ENCODE results near the gene SULT1E1. TPM values are rescaled to one million over a fixed set of nuclear protein-coding genes. Genes with fewer than 3 reads are reported as not detected.

The SULT1E1 gene
- total RNA-seq, 2 donors from 2014 or later, result 0.41 TPM; not detected in 1

DNA sequence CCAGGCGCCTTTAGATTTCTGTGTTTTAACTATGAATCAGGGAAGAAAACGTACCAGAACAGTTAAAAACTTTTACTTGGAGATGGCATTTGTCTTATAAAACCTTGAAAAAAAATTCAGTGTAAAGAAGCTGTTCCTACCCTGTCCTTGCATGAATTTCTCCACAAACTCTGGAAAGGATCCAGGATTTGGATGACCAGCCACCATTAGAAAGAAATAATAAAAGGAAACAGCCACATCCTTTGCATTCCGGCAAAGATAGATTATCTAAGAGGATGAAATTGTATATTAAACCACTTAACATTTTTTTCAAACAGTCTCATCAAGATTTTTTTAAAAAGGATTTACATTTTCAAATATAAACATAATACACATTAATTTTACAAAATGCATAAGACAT lies 10.6 kb downstream of the SULT1E1 start:
- Histone ChIP-seq H3K9me3 (no peaks in the 10 kb centered on the region), H3K4me1 (replicated peaks) (no peaks in the 10 kb centered on the region), H3K36me3 (no peaks in the 10 kb centered on the region), H3K27ac (no peak overlapping the region), H3K4me3 (no peak overlapping the region), H3K27me3 (replicated peaks; ENCODE audit: insufficient read depth) (no peaks in the 10 kb centered on the region)
- no peak for DNase-seq (ENCODE audit: low spot score)
- intact Hi-C loops (cut with DNase I), result no loop called here
- TF ChIP-seq, protein P1, sequence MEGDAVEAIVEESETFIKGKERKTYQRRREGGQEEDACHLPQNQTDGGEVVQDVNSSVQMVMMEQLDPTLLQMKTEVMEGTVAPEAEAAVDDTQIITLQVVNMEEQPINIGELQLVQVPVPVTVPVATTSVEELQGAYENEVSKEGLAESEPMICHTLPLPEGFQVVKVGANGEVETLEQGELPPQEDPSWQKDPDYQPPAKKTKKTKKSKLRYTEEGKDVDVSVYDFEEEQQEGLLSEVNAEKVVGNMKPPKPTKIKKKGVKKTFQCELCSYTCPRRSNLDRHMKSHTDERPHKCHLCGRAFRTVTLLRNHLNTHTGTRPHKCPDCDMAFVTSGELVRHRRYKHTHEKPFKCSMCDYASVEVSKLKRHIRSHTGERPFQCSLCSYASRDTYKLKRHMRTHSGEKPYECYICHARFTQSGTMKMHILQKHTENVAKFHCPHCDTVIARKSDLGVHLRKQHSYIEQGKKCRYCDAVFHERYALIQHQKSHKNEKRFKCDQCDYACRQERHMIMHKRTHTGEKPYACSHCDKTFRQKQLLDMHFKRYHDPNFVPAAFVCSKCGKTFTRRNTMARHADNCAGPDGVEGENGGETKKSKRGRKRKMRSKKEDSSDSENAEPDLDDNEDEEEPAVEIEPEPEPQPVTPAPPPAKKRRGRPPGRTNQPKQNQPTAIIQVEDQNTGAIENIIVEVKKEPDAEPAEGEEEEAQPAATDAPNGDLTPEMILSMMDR (IDR thresholded peaks at IDR 0.05), result no peak
- TF ChIP-seq POLR2AphosphoS5 (IDR thresholded peaks at IDR 0.05) (no peak), POLR2A (IDR thresholded peaks at IDR 0.05) (no peak)
- WGBS, result 76% methylated on average over 3 of the region's 3 CpGs

DNA sequence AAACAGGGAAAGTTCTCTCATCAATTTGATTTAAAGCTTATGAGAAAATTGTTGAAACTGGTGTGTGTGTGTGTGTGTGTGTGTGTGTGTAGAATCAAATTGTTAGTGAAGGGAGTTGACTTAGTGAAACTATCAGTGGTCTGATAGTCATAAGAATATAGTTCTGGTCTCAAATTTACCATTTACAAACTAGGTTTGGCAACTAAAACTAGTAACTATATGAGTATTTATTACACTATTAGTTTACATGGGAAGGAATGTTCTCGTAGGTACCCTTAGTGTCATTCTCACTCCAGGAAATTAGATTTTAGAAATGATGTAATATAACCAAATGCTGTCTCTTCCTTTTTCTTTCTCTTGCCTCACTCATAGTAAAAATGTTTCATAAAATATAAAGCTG lies 11.9 kb downstream of the SULT1E1 start:
- H3K4me1 ChIP-seq (replicated peaks), result no peaks in the 10 kb centered on the region
- no peaks in the 10 kb centered on the region for H3K9me3 ChIP-seq
- H3K36me3 ChIP-seq, result no peaks in the 10 kb centered on the region
- TF ChIP-seq POLR2AphosphoS5 (IDR thresholded peaks at IDR 0.05) (no peak), POLR2A (IDR thresholded peaks at IDR 0.05) (no peak)
- TF ChIP-seq, protein P1 (IDR thresholded peaks at IDR 0.05), result no peak
- no peak overlapping the region for H3K27ac ChIP-seq
- H3K27me3 ChIP-seq (replicated peaks; ENCODE audit: insufficient read depth), result no peaks in the 10 kb centered on the region
- intact Hi-C loops (cut with DNase I), result no loop called here
- DNase-seq (ENCODE audit: low spot score), result no peak
- 74% methylated on average over 1 of the region's 1 CpG for whole genome bisulfite sequencing
- no peak overlapping the region for H3K4me3 ChIP-seq

DNA sequence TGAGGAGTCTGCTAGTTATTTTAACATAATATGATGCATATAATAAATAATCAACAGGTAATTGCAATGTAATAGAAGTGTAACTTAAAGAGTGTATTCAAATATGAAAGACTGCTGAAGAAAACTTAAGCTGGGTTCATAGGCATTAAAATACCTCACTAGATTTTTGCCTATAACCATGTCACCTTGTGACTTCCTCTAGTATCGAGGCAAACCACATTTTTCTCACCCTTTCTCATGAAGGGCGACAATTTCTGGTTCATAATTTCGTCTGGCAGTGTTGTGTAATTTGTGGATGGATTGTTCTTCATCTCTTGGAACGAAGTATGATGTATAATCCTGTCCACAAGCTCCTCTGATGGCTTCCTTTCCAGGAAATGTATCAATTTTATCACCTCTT lies 16.0 kb downstream of the SULT1E1 start:
- H3K4me1 ChIP-seq (replicated peaks), result no peaks in the 10 kb centered on the region
- no peaks in the 10 kb centered on the region for H3K27me3 ChIP-seq (replicated peaks; ENCODE audit: insufficient read depth)
- intact Hi-C loops (cut with DNase I), result no loop called here
- no peak overlapping the region for H3K4me3 ChIP-seq
- no peak for DNase-seq (ENCODE audit: low spot score)
- no peaks in the 10 kb centered on the region for H3K9me3 ChIP-seq
- no peaks in the 10 kb centered on the region for H3K36me3 ChIP-seq
- TF ChIP-seq POLR2A (IDR thresholded peaks at IDR 0.05) (no peak), POLR2AphosphoS5 (IDR thresholded peaks at IDR 0.05) (no peak)
- TF ChIP-seq, protein P1 (IDR thresholded peaks at IDR 0.05), result no peak
- H3K27ac ChIP-seq, result no peak overlapping the region
- WGBS, result 76% methylated on average over 4 of the region's 4 CpGs

DNA sequence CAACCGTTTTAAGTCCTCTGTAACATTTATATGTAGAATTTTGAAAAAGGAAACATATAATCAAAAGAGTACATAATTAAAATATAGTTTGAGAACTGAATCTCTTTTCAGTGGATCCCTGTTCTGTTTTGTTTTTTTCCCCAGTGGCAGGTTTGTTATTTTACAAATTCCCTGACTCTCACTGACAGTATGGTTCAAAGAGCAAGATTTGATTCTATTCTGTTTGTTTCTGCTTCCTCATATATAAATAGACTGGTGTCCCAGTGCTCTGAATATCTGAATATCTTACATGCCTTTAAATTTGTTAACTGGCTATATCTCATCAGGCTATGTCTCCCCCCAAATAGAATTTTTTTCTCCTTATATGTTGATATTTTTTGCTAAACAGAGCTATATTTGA lies 16.6 kb downstream of the SULT1E1 start:
- TF ChIP-seq, protein P1 (IDR thresholded peaks at IDR 0.05), result no peak
- TF ChIP-seq POLR2AphosphoS5 (IDR thresholded peaks at IDR 0.05) (no peak), POLR2A (IDR thresholded peaks at IDR 0.05) (no peak)
- no peaks in the 10 kb centered on the region for H3K4me1 ChIP-seq (replicated peaks)
- DNase-seq (ENCODE audit: low spot score), result no peak
- intact Hi-C loops (cut with DNase I), result no loop called here
- WGBS, result 0% methylated on average over 1 of the region's 1 CpG
- H3K4me3 ChIP-seq, result no peak overlapping the region
- H3K27me3 ChIP-seq (replicated peaks; ENCODE audit: insufficient read depth), result no peaks in the 10 kb centered on the region
- no peaks in the 10 kb centered on the region for H3K9me3 ChIP-seq
- H3K27ac ChIP-seq, result no peak overlapping the region
- H3K36me3 ChIP-seq, result no peaks in the 10 kb centered on the region

DNA sequence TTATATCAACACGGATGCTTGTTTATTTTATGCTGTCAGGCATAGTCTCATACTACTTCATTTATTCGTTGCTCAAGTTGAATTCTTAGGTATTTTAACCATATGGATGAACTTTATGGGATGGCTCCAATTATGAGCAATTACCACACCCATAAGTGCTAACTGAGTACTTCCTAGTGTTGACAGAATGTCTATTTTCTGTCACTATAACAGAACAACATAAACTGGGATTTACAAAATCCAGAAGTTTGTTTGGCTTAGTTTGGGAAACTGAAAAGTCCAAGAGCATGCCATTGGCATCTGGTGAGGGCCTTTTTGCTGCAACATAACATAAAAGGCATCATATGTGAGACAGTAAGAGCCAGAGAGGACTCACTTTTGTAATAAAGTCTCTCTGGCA lies 21.0 kb downstream of the SULT1E1 start:
- no peaks in the 10 kb centered on the region for H3K27me3 ChIP-seq (replicated peaks; ENCODE audit: insufficient read depth)
- H3K27ac ChIP-seq, result no peak overlapping the region
- 84% methylated on average over 2 of the region's 2 CpGs for WGBS
- DNase-seq (ENCODE audit: low spot score), result no peak
- no peak overlapping the region for H3K4me3 ChIP-seq
- intact Hi-C loops (cut with DNase I), result no loop called here
- no peaks in the 10 kb centered on the region for H3K9me3 ChIP-seq
- no peaks in the 10 kb centered on the region for H3K36me3 ChIP-seq
- H3K4me1 ChIP-seq (replicated peaks), result no peaks in the 10 kb centered on the region
- TF ChIP-seq POLR2AphosphoS5 (IDR thresholded peaks at IDR 0.05) (no peak), POLR2A (IDR thresholded peaks at IDR 0.05) (no peak)
- TF ChIP-seq, protein P1 (IDR thresholded peaks at IDR 0.05), result no peak
